ENCODE data around the gene EGLN1. TPM values are rescaled to one million over a fixed set of nuclear protein-coding genes. Genes with fewer than 3 reads are reported as not detected.
"Not testable (repeated sequence)": the region's sequence is repeated elsewhere in the genome, so short reads cannot be mapped to it uniquely, and the experiment has no call there.

Gene EGLN1
- total RNA-seq, 1 donor from 2014 or later: 19.9 TPM

- H3K36me3 Mint-ChIP-seq (ENCODE audit: insufficient read depth): peaks cover 18% of the 10 kb centered on the region
- H3K27ac Mint-ChIP-seq: no peak overlapping the region
- H3K4me1 Mint-ChIP-seq (ENCODE audit: low read depth): peaks cover 2% of the 10 kb centered on the region
- TF ChIP-seq, protein P1, sequence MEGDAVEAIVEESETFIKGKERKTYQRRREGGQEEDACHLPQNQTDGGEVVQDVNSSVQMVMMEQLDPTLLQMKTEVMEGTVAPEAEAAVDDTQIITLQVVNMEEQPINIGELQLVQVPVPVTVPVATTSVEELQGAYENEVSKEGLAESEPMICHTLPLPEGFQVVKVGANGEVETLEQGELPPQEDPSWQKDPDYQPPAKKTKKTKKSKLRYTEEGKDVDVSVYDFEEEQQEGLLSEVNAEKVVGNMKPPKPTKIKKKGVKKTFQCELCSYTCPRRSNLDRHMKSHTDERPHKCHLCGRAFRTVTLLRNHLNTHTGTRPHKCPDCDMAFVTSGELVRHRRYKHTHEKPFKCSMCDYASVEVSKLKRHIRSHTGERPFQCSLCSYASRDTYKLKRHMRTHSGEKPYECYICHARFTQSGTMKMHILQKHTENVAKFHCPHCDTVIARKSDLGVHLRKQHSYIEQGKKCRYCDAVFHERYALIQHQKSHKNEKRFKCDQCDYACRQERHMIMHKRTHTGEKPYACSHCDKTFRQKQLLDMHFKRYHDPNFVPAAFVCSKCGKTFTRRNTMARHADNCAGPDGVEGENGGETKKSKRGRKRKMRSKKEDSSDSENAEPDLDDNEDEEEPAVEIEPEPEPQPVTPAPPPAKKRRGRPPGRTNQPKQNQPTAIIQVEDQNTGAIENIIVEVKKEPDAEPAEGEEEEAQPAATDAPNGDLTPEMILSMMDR (IDR thresholded peaks at IDR 0.05; ENCODE audit: unreplicated experiment): no peak
- no peak for DNase-seq (ENCODE audit: low spot score, unreplicated experiment)
- no peaks in the 10 kb centered on the region for H3K27me3 Mint-ChIP-seq
- H3K4me3 Mint-ChIP-seq (ENCODE audit: low read depth): no peak overlapping the region
- H3K9me3 Mint-ChIP-seq (ENCODE audit: low read depth): no peaks in the 10 kb centered on the region
Observed at GRCh38 chr1:231353086-231353485, 69.0 kb downstream of the EGLN1 start.

GRCh38 chr1:231351816-231352215, 70.3 kb downstream of the EGLN1 start:
- Mint-ChIP-seq H3K27ac (no peak overlapping the region), H3K36me3 (ENCODE audit: insufficient read depth) (peaks cover 18% of the 10 kb centered on the region), H3K4me3 (ENCODE audit: low read depth) (no peak overlapping the region), H3K27me3 (no peaks in the 10 kb centered on the region), H3K4me1 (ENCODE audit: low read depth) (no peaks in the 10 kb centered on the region), H3K9me3 (ENCODE audit: low read depth) (no peaks in the 10 kb centered on the region)
- DNase-seq (ENCODE audit: low spot score, unreplicated experiment): no peak
- TF ChIP-seq, protein P1 (IDR thresholded peaks at IDR 0.05; ENCODE audit: unreplicated experiment): no peak

- not testable (repeated sequence) for H3K4me1 Mint-ChIP-seq (ENCODE audit: low read depth); H3K9me3 Mint-ChIP-seq (ENCODE audit: low read depth); H3K27me3 Mint-ChIP-seq; H3K27ac Mint-ChIP-seq; H3K4me3 Mint-ChIP-seq (ENCODE audit: low read depth); DNase-seq (ENCODE audit: low spot score, unreplicated experiment)
- peaks cover 24% of the 10 kb centered on the region for H3K36me3 Mint-ChIP-seq (ENCODE audit: insufficient read depth)
Observed at GRCh38 chr1:231348856-231349255, 73.2 kb downstream of the EGLN1 start.

DNA sequence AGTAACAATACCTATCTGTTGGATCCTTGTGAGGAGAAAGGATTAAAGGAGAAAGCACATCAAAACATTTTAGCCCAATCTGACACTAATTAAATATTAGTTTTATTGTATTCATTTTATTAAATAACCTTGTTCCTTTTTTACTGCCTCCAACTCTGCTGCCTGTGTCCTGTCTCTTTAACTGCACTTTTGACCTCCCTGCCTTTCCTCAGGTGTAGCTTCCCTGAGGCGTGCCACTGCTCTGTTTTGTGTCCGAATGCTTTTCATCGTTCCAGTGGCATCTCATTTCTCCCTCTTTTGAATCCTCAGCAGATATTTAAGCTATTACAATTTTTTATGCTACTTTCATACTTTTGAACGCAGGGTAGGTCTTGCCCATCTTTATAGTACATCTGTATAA, 73.6 kb downstream of the EGLN1 start:
- no peak overlapping the region for H3K4me3 Mint-ChIP-seq (ENCODE audit: low read depth)

DNA sequence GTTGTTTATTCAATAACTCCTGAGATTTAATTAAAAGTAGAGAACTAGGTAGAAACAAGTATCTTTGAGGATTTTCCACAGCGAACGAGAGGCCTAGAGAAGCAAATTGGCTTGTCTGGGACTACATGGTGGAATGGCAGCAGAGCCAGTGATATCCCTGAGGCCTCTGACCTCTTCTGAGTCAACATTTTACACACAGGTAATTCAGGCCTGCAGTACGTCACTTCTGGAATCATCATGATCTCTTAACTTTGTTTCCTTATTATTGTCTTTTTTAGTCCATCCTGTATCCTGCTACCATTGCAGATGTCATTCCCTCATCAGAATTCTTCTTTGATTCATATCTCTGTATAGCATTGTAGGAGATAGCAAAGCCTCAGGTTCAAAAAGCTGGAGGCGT, 74.1 kb downstream of the EGLN1 start:
- Mint-ChIP-seq H3K27ac (no peak overlapping the region), H3K4me3 (ENCODE audit: low read depth) (no peak overlapping the region), H3K9me3 (ENCODE audit: low read depth) (no peaks in the 10 kb centered on the region), H3K36me3 (ENCODE audit: insufficient read depth) (peaks cover 24% of the 10 kb centered on the region), H3K4me1 (ENCODE audit: low read depth) (no peaks in the 10 kb centered on the region), H3K27me3 (no peaks in the 10 kb centered on the region)
- TF ChIP-seq, protein P1 (IDR thresholded peaks at IDR 0.05; ENCODE audit: unreplicated experiment): no peak
- DNase-seq (ENCODE audit: low spot score, unreplicated experiment): no peak

More for the DNA sequence above, 73.6 kb downstream of the EGLN1 start:
- H3K27me3 Mint-ChIP-seq: no peaks in the 10 kb centered on the region
- H3K4me1 Mint-ChIP-seq (ENCODE audit: low read depth): no peaks in the 10 kb centered on the region
- no peaks in the 10 kb centered on the region for H3K9me3 Mint-ChIP-seq (ENCODE audit: low read depth)
- H3K27ac Mint-ChIP-seq: no peak overlapping the region
- DNase-seq (ENCODE audit: low spot score, unreplicated experiment): no peak
- peaks cover 24% of the 10 kb centered on the region for H3K36me3 Mint-ChIP-seq (ENCODE audit: insufficient read depth)
- TF ChIP-seq, protein P1 (IDR thresholded peaks at IDR 0.05; ENCODE audit: unreplicated experiment): no peak

GRCh38 chr1:231340328-231341013, 81.6 kb downstream of the EGLN1 start:
- DNase-seq (ENCODE audit: low spot score, unreplicated experiment): no peak
- TF ChIP-seq, protein P1 (IDR thresholded peaks at IDR 0.05; ENCODE audit: unreplicated experiment): no peak
- Mint-ChIP-seq H3K9me3 (ENCODE audit: low read depth) (no peaks in the 10 kb centered on the region), H3K36me3 (ENCODE audit: insufficient read depth) (peaks cover 13% of the 10 kb centered on the region), H3K4me1 (ENCODE audit: low read depth) (peaks cover 25% of the 10 kb centered on the region), H3K4me3 (ENCODE audit: low read depth) (no peak overlapping the region), H3K27ac (no peak overlapping the region), H3K27me3 (no peaks in the 10 kb centered on the region)

Measured in progenitor cell of endocrine pancreas (in vitro differentiated cells).